ENCODE data around the gene FAP. TPM values are rescaled to one million over a fixed set of nuclear protein-coding genes. Genes with fewer than 3 reads are reported as not detected.

FAP gene
- total RNA-seq, 2 experiments from 2014 or later, result not detected

GRCh38 chr2:162125138-162125537, 118.1 kb downstream of the FAP start:
- no peak for DNase-seq
- intact Hi-C loops (cut with DNase I, micrococcal nuclease), result no loop called here
- Mint-ChIP-seq H3K9me3 (ENCODE audit: low read depth) (no peaks in the 10 kb centered on the region), H3K27me3 (no peaks in the 10 kb centered on the region), H3K27ac (no peak overlapping the region), H3K4me3 (no peak overlapping the region), H3K4me1 (peaks cover 15% of the 10 kb centered on the region), H3K36me3 (ENCODE audit: low read depth) (no peaks in the 10 kb centered on the region)
- CTCF ChIA-PET, result interaction anchor here (0.6 to 4.7 kb wide), 30 partner anchors 8 to 1040 kb away, joined by 3 to 35 read pairs (median 4); no protein-coding TSS in a partner anchor
- ATAC-seq, result no peak
- POLR2A ChIA-PET, result no interaction called here

- Mint-ChIP-seq H3K36me3 (ENCODE audit: low read depth) (no peaks in the 10 kb centered on the region), H3K4me1 (peaks cover 15% of the 10 kb centered on the region), H3K9me3 (ENCODE audit: low read depth) (no peaks in the 10 kb centered on the region), H3K27ac (no peak overlapping the region), H3K4me3 (no peak overlapping the region), H3K27me3 (no peaks in the 10 kb centered on the region)
- CTCF ChIA-PET, result interaction anchor here (0.6 to 4.7 kb wide), 23 partner anchors 8 to 536 kb away, joined by 3 to 35 read pairs (median 4); no protein-coding TSS in a partner anchor
- POLR2A ChIA-PET, result no interaction called here
- ATAC-seq (no peak), DNase-seq (no peak)
- intact Hi-C loops (cut with DNase I, micrococcal nuclease), result loop anchor here (1.0 to 5.0 kb wide), 7 partner anchors 52 to 538 kb away; partner anchors contain the start of gene DPP4 (in 1 of the 2)
Measured at GRCh38 chr2:162123806-162124758, 119.2 kb downstream of the FAP start.

Other genes starting within 250 kb of the FAP start
- 10 to 100 TPM; 15.9 to 22.4 TPM for gene DPP4, start 169.2 kb downstream of the FAP start, total RNA-seq
- gene GCG, start 91.2 kb downstream of the FAP start, total RNA-seq, result not detected
- 10 to 100 TPM; 36.8 to 42.3 TPM for gene IFIH1, start 75.2 kb upstream of the FAP start, total RNA-seq
- 10 to 100 TPM; 16.2 to 25.5 TPM for gene GCA, start 100.7 kb upstream of the FAP start, total RNA-seq

All from activated CD4-positive, alpha-beta T cell treated with anti-CD3 and anti-CD28 coated beads for 36 hours (primary cell).